ENCODE data around the gene GPR39.

DNA sequence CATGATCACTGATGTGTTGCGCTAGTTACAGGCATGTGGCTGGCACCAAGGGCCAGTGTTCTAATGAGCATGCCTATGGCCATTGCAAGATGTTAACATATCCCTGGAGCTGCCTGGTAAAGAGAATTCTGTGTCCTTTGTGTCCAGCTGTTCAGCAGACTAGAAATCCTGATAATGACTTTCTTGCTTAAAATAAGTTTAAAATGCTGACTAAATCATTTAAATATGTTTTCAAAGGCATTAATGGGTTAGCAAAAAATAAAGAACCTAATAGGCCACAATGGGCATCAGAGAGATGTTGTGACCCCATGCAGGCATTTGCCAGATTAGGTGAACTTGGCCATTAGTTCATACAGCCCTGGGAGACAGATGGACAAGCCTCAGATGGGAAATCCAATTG lies 67.5 kb downstream of the GPR39 start:
- TF ChIP-seq, protein P1, sequence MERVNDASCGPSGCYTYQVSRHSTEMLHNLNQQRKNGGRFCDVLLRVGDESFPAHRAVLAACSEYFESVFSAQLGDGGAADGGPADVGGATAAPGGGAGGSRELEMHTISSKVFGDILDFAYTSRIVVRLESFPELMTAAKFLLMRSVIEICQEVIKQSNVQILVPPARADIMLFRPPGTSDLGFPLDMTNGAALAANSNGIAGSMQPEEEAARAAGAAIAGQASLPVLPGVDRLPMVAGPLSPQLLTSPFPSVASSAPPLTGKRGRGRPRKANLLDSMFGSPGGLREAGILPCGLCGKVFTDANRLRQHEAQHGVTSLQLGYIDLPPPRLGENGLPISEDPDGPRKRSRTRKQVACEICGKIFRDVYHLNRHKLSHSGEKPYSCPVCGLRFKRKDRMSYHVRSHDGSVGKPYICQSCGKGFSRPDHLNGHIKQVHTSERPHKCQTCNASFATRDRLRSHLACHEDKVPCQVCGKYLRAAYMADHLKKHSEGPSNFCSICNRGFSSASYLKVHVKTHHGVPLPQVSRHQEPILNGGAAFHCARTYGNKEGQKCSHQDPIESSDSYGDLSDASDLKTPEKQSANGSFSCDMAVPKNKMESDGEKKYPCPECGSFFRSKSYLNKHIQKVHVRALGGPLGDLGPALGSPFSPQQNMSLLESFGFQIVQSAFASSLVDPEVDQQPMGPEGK (CRISPR knock-in tag; IDR thresholded peaks at IDR 0.05; ENCODE audit: borderline replicate concordance): no peak
- TF ChIP-seq ZFP30 (CRISPR knock-in tag; IDR thresholded peaks at IDR 0.05): no peak
- TF ChIP-seq, protein P2, sequence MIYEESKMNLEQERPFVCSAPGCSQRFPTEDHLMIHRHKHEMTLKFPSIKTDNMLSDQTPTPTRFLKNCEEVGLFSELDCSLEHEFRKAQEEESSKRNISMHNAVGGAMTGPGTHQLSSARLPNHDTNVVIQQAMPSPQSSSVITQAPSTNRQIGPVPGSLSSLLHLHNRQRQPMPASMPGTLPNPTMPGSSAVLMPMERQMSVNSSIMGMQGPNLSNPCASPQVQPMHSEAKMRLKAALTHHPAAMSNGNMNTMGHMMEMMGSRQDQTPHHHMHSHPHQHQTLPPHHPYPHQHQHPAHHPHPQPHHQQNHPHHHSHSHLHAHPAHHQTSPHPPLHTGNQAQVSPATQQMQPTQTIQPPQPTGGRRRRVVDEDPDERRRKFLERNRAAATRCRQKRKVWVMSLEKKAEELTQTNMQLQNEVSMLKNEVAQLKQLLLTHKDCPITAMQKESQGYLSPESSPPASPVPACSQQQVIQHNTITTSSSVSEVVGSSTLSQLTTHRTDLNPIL (CRISPR knock-in tag; IDR thresholded peaks at IDR 0.05; ENCODE audit: low read depth): no peak
- TF ChIP-seq, protein P3, sequence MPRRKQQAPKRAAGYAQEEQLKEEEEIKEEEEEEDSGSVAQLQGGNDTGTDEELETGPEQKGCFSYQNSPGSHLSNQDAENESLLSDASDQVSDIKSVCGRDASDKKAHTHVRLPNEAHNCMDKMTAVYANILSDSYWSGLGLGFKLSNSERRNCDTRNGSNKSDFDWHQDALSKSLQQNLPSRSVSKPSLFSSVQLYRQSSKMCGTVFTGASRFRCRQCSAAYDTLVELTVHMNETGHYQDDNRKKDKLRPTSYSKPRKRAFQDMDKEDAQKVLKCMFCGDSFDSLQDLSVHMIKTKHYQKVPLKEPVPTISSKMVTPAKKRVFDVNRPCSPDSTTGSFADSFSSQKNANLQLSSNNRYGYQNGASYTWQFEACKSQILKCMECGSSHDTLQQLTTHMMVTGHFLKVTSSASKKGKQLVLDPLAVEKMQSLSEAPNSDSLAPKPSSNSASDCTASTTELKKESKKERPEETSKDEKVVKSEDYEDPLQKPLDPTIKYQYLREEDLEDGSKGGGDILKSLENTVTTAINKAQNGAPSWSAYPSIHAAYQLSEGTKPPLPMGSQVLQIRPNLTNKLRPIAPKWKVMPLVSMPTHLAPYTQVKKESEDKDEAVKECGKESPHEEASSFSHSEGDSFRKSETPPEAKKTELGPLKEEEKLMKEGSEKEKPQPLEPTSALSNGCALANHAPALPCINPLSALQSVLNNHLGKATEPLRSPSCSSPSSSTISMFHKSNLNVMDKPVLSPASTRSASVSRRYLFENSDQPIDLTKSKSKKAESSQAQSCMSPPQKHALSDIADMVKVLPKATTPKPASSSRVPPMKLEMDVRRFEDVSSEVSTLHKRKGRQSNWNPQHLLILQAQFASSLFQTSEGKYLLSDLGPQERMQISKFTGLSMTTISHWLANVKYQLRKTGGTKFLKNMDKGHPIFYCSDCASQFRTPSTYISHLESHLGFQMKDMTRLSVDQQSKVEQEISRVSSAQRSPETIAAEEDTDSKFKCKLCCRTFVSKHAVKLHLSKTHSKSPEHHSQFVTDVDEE (CRISPR knock-in tag; IDR thresholded peaks at IDR 0.05): no peak
- no peak for TF ChIP-seq CSDC2 (CRISPR knock-in tag; IDR thresholded peaks at IDR 0.05)
- TF ChIP-seq TOX (CRISPR knock-in tag; IDR thresholded peaks at IDR 0.05; ENCODE audit: borderline replicate concordance): no peak
